Astrocyte of the cerebellum (primary cell): ENCODE data around the gene MLLT10.

Source experiments
- DNase-seq: peaks from one replicate; pipeline ENCODE4 v3.0.0-alpha.2; 2011; ENCODE audit warnings: low read depth
- H3K4me3 ChIP-seq: 2 replicates; pipeline ENCODE4 v1.5.1; 2011; ENCODE audit warnings: mild to moderate bottlenecking, low read depth, low read length, moderate library complexity
- CTCF ChIP-seq: IDR thresholded peaks from 2 replicates; pipeline ENCODE4 v1.5.1; 2012; ENCODE audit warnings: low read length, low read depth, moderate library complexity, mild to moderate bottlenecking; ENCODE audit errors: missing control alignments
- in situ Hi-C: cut with HindIII; loops from 2 replicates; pipeline ENCODE4 v1.10.0; 2017; ENCODE audit warnings: low sequenced_read_pairs

The MLLT10 gene

GRCh38 chr10:21747809-21748208, 213.8 kb downstream of the MLLT10 start:
- in situ Hi-C loops, result no loop called here
- H3K4me3 ChIP-seq, result no peak overlapping the region
- TF ChIP-seq CTCF, result no peak
- no peak for DNase-seq

GRCh38 chr10:21749788-21750187, 215.8 kb downstream of the MLLT10 start:
- in situ Hi-C loops, result no loop called here
- DNase-seq, result no peak
- TF ChIP-seq CTCF, result no peak
- no peak overlapping the region for H3K4me3 ChIP-seq

- no peak for TF ChIP-seq CTCF
- DNase-seq, result no peak
- in situ Hi-C loops, result no loop called here
- H3K4me3 ChIP-seq, result no peak overlapping the region
Measured at GRCh38 chr10:21750424-21750823, 216.4 kb downstream of the MLLT10 start.

- TF ChIP-seq CTCF, result no peak
- in situ Hi-C loops, result no loop called here
- H3K4me3 ChIP-seq, result no peak overlapping the region
- DNase-seq, result no peak
Measured at GRCh38 chr10:21751341-21752310, 217.6 kb downstream of the MLLT10 start.

- in situ Hi-C loops, result no loop called here
- DNase-seq, result no peak
- H3K4me3 ChIP-seq, result no peak overlapping the region
- TF ChIP-seq CTCF, result no peak
Measured at GRCh38 chr10:21753497-21754270, 219.7 kb downstream of the MLLT10 start.

- no peak for DNase-seq
- no peak for TF ChIP-seq CTCF
- H3K4me3 ChIP-seq, result no peak overlapping the region
- in situ Hi-C loops, result no loop called here
Measured at GRCh38 chr10:21754410-21755011, 220.5 kb downstream of the MLLT10 start.
